Stimulated activated CD4-positive, alpha-beta T cell treated with anti-CD3 and anti-CD28 coated beads, Interleukin-15, amount 100 ng/mL, for 1 hour (primary cell): ENCODE data around the gene INPP4B.
"Not testable (repeated sequence)": the region's sequence is repeated elsewhere in the genome, so short reads cannot be mapped to it uniquely, and the experiment has no call there.

Source experiments
- DNase-seq, 2 donors: peaks; one replicate each; pipeline ENCODE4 v3.0.0-alpha.2; 2020; ENCODE audit warnings: low read depth in 1 of 2, low spot score in 1 of 2

INPP4B gene

DNA sequence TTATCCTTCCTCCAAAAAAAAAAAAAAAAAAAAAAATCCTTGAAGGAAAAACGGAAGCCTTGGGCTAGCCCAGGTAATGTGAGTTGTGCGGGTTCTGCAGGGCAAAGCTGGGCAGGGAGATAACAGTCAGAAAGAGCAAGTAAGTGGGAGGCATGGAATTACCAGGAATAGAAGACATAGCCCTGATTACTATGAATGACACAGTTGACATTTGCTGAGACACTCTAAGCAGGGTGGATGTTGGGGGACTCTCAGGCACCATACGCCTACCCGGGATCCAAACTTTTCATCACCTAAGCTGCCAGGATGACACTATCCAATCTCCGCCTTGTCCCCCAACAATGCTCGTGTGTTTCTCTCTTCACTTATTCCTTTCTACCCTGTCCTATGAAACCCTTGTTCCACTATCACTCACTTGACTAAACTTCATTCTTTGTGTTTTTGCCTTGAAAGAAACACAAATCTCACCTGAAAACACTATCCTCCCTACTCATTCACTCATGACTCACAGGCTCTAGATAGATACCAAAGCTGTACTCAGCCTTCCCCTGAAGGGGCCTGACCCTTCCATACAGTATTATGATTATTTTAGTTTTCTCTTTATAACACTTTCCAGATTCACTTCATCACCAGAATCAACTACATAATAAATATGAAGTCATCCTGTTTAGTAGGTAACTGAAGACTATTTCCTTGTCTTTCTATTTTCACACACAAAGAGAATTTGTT, 158.4 kb downstream of the INPP4B start:
- DNase-seq, result no peak

GRCh38 chr4:142686081-142686480, 160.0 kb downstream of the INPP4B start:
- no peak for DNase-seq

GRCh38 chr4:142683997-142684396, 162.1 kb downstream of the INPP4B start:
- no peak for DNase-seq

DNA sequence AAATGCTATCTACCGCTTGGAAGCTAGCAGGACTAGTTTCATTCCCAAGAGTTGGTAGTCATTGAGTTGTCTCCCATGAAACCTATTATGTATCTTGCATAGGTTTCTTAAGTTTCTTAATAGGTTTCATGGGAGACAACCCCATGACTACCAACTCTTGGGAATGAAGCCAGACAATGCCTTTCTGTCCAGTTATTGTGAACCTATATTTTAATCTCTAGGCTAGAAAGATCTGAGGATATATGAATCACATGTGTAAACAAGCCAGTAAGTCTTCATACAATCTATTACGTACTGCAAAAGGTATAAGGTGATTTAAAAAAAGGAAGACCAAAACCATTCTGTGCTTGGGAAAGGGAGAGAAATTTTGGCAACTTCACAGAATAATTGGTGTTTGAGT, 162.6 kb downstream of the INPP4B start:
- DNase-seq, result no peak

DNA sequence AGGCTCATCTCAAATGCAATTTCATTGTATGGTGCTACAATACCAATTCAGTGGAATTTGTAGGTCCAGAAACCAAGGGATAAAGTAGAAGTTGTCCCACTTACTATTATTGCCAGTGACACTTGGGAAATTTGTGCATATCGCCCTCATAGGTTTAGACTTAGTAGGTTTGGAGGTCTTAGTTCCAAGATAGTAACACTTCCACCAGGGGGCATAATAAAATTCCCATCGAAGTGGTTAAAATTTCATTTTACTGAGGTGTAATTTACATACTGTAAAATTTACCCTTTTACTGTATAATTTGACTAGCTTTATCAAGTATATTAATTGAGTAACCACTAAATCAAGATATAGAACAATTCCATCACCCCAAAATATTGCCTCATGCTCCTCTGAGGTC, 174.6 kb downstream of the INPP4B start:
- no peak for DNase-seq

DNA sequence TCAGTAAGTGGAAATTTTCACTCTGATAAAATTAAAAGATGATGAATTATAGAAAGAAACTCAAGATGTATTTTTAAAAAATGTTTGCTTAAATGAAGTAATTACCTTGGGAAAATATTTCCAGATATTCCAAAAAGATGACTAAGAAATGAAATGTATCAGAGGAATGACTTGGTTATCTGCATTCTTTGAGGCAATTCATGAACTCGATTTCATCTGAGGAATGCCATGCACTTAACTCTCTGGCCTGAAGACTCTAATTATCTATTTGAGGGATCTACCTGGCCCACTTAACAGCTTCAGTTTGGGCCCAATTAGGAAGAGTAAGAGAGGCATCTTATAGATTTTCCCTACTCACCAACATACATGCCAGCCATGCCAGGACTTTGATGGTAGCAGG, 182.3 kb downstream of the INPP4B start:
- no peak for DNase-seq

GRCh38 chr4:142660728-142661127, 185.4 kb downstream of the INPP4B start:
- no peak for DNase-seq

- no peak for DNase-seq
Measured at GRCh38 chr4:142656178-142656577, 189.9 kb downstream of the INPP4B start.

- no peak for DNase-seq
Measured at GRCh38 chr4:142648378-142648777, 197.7 kb downstream of the INPP4B start.

DNA sequence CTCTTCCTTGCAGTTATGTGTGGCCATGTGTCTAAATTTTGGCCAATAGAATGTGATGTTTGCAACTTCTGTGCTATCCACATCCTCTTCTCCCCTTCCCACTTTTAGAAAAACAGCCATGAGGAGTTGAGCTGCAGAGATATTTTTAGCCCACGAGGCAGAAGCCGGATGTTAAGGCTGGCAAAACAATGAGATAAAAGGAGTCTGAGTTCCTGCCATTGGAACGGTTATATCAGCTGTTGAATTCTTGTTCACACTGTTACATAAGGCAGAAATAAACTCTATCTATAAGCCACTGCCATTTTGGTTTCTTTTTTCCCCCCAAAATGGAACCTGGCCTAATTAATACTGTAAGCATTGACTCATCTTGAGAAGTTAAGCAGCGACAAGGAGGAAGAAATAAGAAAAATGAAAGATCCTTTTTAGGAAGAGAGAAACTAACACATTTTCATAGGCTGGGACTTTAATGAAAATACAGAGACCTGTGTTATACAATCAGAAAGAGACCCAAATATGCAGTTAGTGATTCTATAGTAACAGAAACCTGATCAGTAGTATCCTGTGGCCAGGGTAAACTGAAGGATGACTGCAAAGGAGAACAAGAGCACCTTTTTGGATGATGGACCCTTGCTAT, 200.5 kb downstream of the INPP4B start:
- DNase-seq, result no peak

- not testable (repeated sequence) for DNase-seq
Measured at GRCh38 chr4:142644628-142645027, 201.5 kb downstream of the INPP4B start.

DNA sequence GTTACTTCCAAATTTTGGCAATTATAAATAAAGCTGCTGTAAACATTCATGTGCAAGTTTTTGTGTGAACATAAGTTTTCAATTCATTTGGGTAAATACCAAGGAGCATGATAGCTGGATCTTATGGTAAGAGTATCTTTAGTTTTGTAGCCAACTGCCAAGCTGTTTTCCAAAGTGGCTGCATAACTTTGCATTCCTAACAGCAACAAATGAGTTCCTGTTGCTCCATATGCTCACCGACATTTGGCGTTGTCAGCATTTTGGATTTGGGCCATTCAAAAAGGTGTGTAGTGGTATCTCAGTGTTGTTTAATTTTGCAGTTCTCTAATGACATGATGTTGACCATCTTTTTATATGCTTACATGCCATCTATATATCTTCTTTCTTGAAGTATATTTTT, 208.5 kb downstream of the INPP4B start:
- DNase-seq, result no peak

- DNase-seq, result no peak
Measured at GRCh38 chr4:142631836-142632235, 214.3 kb downstream of the INPP4B start.

GRCh38 chr4:142615324-142615665, 230.8 kb downstream of the INPP4B start:
- no peak for DNase-seq

GRCh38 chr4:142614621-142615323, 231.3 kb downstream of the INPP4B start:
- DNase-seq, result no peak

DNA sequence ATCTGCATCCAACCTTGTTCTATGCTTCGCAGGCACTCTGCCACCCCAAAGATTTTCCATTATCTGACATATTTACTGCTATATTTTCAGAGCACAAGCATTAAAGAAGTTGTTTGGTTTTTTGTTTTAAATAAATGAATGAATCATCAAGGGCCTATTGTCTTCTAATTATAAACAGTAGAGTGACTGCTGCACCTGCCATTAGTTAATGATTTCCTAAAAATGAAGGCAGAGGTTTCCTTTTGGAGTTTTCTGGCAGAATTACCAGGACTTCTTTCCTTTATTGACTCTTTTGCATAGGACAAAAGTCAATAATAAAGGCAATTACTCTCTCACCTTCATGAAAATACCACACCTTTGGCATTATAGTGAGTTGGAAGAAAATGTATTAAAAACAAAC, 238.1 kb downstream of the INPP4B start:
- DNase-seq, result no peak

DNA sequence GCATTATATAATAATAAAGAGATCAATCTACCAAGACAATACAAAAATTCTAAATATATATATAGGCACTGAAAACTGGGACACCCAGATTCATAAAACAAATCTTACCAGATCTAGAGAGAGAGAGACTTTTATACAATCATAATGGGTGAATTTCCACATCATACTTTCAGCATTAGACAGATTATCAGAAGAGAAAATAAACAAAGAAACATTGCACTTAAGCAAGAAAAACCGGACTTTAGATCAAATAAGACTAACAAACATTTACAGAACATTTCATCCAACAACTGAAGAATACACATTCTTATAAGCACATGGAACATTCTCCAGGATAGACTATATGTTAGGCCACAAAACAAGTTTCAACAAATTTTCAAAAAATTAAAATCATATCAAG, 245.1 kb downstream of the INPP4B start:
- no peak for DNase-seq

DNA sequence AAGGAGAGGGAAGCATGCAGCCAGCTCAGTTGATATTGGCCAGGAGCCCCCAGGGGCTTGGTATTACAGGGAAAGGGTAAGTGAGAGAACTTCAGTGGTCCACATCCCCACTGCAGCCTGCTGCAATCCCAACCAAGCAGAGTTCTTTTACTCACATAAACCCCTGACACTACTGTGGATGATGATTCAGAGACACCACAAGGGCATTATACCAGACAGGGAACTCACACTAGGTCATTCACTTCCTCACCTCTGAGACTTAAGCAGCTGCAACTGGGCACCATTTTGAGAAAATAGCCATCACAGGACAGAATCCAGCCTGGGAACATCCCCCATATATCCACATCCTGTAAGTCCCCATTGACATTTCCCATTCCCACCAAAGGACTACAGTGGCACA, 248.0 kb downstream of the INPP4B start:
- no peak for DNase-seq

DNA sequence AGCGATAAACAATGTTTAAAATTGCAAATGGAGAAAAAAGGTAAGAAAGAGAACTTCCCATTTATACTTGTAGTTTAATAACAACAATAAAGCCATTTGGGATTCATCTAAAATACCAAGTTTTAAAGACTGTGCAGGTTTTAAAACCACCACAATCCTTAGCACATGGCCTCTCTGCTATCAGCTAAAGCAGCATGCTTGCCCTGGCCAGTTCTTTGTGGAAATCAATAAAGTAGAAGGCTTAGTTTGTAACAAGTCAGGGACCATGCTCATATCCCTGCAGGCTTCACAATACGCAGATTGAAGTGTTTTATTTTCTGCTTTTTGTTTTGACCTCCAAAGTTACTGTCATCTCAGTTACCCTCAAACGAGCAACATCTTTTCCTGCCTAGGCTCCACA, 249.5 kb downstream of the INPP4B start:
- no peak for DNase-seq

- no peak for DNase-seq
Measured at GRCh38 chr4:142596121-142596520, 250.0 kb downstream of the INPP4B start.

GRCh38 chr4:142595222-142595871, 250.8 kb downstream of the INPP4B start:
- no peak for DNase-seq

GRCh38 chr4:142585411-142585810, 260.7 kb downstream of the INPP4B start:
- no peak for DNase-seq
